HCT116 (cell line): Measurements from ENCODE around the gene LPAR3.

Source experiments
- POLR2AphosphoS5 ChIP-seq: IDR thresholded peaks from 2 replicates; pipeline ENCODE4 v1.6.1; 2011; ENCODE audit warnings: mild to moderate bottlenecking, low read depth, low read length, moderate library complexity
- RAD21 ChIP-seq: IDR thresholded peaks from 2 replicates; pipeline ENCODE4 v1.6.1; 2012; ENCODE audit warnings: low read depth, mild to moderate bottlenecking
- TF ChIP-seq, protein P1 (sequence below), 3 experiments: fragments of 200-600 bp in 1 of 3; sonication (generic) in 1 of 3; IDR thresholded peaks in 2 of 3; conservative IDR thresholded peaks in 1 of 3; 2 replicates each; pipeline ENCODE4 v1.5.1; 2012 to 2017; ENCODE audit warnings: low read depth in 2 of 3, low read length in 2 of 3, antibody characterized with exemption in 1 of 3, borderline replicate concordance in 1 of 3, control low read depth in 1 of 3, mild to moderate bottlenecking in 1 of 3, mixed read lengths in 1 of 3, mixed run types in 1 of 3, moderate library complexity in 1 of 3; ENCODE audit not compliant: insufficient read depth in 1 of 3

DNA sequence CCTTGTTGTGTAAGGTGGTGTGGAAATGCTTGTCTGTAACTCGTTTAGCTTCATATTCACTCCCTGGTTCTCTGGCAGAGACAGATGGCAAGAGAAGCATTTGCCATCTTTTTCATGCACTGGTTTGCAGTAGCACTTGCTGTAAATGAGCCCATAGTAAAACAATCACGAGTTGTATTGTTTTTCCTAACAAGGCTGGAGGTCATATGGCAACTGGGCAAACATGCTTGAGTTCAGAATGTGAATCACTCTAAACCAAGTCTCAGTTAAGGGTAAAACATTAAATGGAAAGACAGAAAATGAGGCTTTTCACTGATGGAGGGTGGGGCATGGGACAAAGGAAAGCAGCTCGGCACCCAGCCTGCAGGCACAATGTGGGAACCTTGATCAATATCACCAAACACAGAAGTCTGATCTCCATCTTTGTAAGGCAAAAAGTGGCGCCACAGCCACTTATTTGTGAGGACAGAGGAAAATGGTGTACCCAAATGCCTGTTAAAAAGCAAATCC is 26.5 kb upstream of the LPAR3 start:
- no peak for TF ChIP-seq RAD21
- TF ChIP-seq POLR2AphosphoS5: no peak
- TF ChIP-seq, protein P1, sequence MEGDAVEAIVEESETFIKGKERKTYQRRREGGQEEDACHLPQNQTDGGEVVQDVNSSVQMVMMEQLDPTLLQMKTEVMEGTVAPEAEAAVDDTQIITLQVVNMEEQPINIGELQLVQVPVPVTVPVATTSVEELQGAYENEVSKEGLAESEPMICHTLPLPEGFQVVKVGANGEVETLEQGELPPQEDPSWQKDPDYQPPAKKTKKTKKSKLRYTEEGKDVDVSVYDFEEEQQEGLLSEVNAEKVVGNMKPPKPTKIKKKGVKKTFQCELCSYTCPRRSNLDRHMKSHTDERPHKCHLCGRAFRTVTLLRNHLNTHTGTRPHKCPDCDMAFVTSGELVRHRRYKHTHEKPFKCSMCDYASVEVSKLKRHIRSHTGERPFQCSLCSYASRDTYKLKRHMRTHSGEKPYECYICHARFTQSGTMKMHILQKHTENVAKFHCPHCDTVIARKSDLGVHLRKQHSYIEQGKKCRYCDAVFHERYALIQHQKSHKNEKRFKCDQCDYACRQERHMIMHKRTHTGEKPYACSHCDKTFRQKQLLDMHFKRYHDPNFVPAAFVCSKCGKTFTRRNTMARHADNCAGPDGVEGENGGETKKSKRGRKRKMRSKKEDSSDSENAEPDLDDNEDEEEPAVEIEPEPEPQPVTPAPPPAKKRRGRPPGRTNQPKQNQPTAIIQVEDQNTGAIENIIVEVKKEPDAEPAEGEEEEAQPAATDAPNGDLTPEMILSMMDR (IDR thresholded peaks at IDR 0.05 in 2 of 3, conservative IDR thresholded peaks at IDR 0.05 in 1 of 3; ENCODE audit: borderline replicate concordance in 1 of 3, insufficient read depth in 1 of 3, low read depth in 2 of 3, low read length in 2 of 3): no peak
